Panc1 (cell line): ENCODE measurements around the gene MTUS2. TPM values are rescaled to one million over a fixed set of nuclear protein-coding genes. Genes with fewer than 3 reads are reported as not detected.

ENCODE experiments used
- ATAC-seq: fragments of 200-7000 bp; cut with Tn5 transposase; 2 replicates; pipeline ENCODE4 v1.9.1; 2020; ENCODE audit warnings: mild to moderate bottlenecking, moderate library complexity
- BruUV-seq: library from RNA; stranded (reverse); fragments of 400-500 nt; replicated peaks from 2 replicates; lab custom pipeline; 2021; lab: Mats Ljungman, UMichigan
- CTCF ChIA-PET: fragments of 300-600 bp; sonication (Branson Sonifier 250); formaldehyde crosslinking; loops from one replicate; lab custom pipeline; 2022; ENCODE audit warnings: antibody characterized with exemption; lab: Charles Lee
- POLR2A ChIA-PET: fragments of 300-600 bp; sonication (Branson Sonifier 250); formaldehyde crosslinking; loops from one replicate; lab custom pipeline; 2022; ENCODE audit warnings: antibody characterized with exemption; lab: Charles Lee
- DNase-seq: peaks from one replicate; pipeline ENCODE4 v3.0.0-alpha.2; 2010; ENCODE audit warnings: low read depth, low spot score
- H3K27ac ChIP-seq: 2 replicates; pipeline ENCODE4 v1.5.1; 2011; ENCODE audit warnings: mild to moderate bottlenecking, low read length, inconsistent platforms
- H3K27me3 ChIP-seq: fragments of 200-500 bp; sonication (Bioruptor generic); 2 replicates; pipeline ENCODE4 v1.6.0; 2014; ENCODE audit warnings: low read length, inconsistent platforms; ENCODE audit not compliant: control insufficient read depth, insufficient read depth
- H3K36me3 ChIP-seq: fragments of 200-500 bp; sonication (Bioruptor generic); 2 replicates; pipeline ENCODE4 v1.5.1; 2014; ENCODE audit warnings: inconsistent platforms, mild to moderate bottlenecking, low read length, moderate library complexity; ENCODE audit not compliant: control insufficient read depth, insufficient read depth
- H3K4me1 ChIP-seq: 2 replicates; pipeline ENCODE4 v1.5.1; 2011; ENCODE audit warnings: inconsistent platforms, mild to moderate bottlenecking, low read length, moderate library complexity; ENCODE audit not compliant: control insufficient read depth, insufficient read depth
- H3K4me3 ChIP-seq, 2 experiments: 2 replicates each; pipeline ENCODE4 v1.5.1; 2011 to 2012; ENCODE audit warnings: low read depth in 2 of 2, low read length in 2 of 2, mild to moderate bottlenecking in 2 of 2, inconsistent platforms in 1 of 2, moderate library complexity in 1 of 2
- H3K9me3 ChIP-seq: fragments of 200-500 bp; sonication (Bioruptor generic); 2 replicates; pipeline ENCODE4 v1.5.1; 2014; ENCODE audit warnings: low read depth, mild to moderate bottlenecking, inconsistent platforms, low read length, moderate library complexity; ENCODE audit not compliant: control insufficient read depth, insufficient read depth
- CTCF ChIP-seq: fragments of 450-650 bp; IDR thresholded peaks from 2 replicates; pipeline ENCODE4 v1.5.1; 2017; ENCODE audit warnings: mild to moderate bottlenecking
- POLR2AphosphoS5 ChIP-seq: IDR thresholded peaks from 2 replicates; pipeline ENCODE4 v1.6.1; 2012; ENCODE audit warnings: mild to moderate bottlenecking, low read depth, low read length, moderate library complexity
- REST ChIP-seq, 2 experiments: IDR thresholded peaks; 2 replicates each; pipeline ENCODE4 v1.6.1; 2011 to 2012; ENCODE audit warnings: low read depth in 2 of 2, control low read depth in 1 of 2, low read length in 1 of 2, mild to moderate bottlenecking in 1 of 2, moderate library complexity in 1 of 2; ENCODE audit not compliant: insufficient read depth in 1 of 2
- SIN3A ChIP-seq: IDR thresholded peaks from 2 replicates; pipeline ENCODE4 v1.6.1; 2012; ENCODE audit warnings: low read depth, mild to moderate bottlenecking, low read length, moderate library complexity, borderline replicate concordance; ENCODE audit not compliant: insufficient read depth
- TCF7L2 ChIP-seq: IDR thresholded peaks from 2 replicates; pipeline ENCODE4 v1.6.1; 2011; ENCODE audit warnings: mild to moderate bottlenecking, low read depth, low read length, inconsistent platforms
- in situ Hi-C: cut with HindIII; loops from 2 replicates; pipeline ENCODE4 v1.10.0; 2016; ENCODE audit warnings: low sequenced_read_pairs, low pct_unique_long_range_greater_than_20kb
- intact Hi-C: fragments of 100-400 bp; cut with micrococcal nuclease; formaldehyde crosslinking; loops from one replicate; pipeline ENCODE4 v1.10.0; 2022; ENCODE audit not compliant: unreplicated experiment
- total RNA-seq: library from RNA; stranded (reverse); gene quantifications from one replicate; pipeline ENCODE4 v1.2.1, GENCODE V29; 2021; ENCODE audit not compliant: unreplicated experiment

MTUS2 gene
- total RNA-seq, 1 experiment from 2014 or later, result 0.05 TPM

- no peak overlapping the region for H3K27ac ChIP-seq
- H3K36me3 ChIP-seq, result no peaks in the 10 kb centered on the region
- BruUV-seq, result no TSS peak
- intact Hi-C loops, result no loop called here
- in situ Hi-C loops, result no loop called here
- DNase-seq (no peak), ATAC-seq (no peak)
- H3K27me3 ChIP-seq, result no peaks in the 10 kb centered on the region
- ChIA-PET CTCF (no interaction called here), POLR2A (no interaction called here)
- H3K4me3 ChIP-seq, result no peak overlapping the region
- H3K9me3 ChIP-seq, result no peaks in the 10 kb centered on the region
- no peaks in the 10 kb centered on the region for H3K4me1 ChIP-seq
- no peak for TF ChIP-seq POLR2AphosphoS5
- no peak for TF ChIP-seq REST (IDR thresholded peaks at IDR 0.05; ENCODE audit: insufficient read depth in 1 of 2, low read depth in 2 of 2, low read length in 1 of 2)
- no peak for TF ChIP-seq TCF7L2
- no peak for TF ChIP-seq SIN3A
- TF ChIP-seq CTCF, result no peak
Observed at GRCh38 chr13:29165216-29165615, 345.1 kb downstream of the MTUS2 start.

DNA sequence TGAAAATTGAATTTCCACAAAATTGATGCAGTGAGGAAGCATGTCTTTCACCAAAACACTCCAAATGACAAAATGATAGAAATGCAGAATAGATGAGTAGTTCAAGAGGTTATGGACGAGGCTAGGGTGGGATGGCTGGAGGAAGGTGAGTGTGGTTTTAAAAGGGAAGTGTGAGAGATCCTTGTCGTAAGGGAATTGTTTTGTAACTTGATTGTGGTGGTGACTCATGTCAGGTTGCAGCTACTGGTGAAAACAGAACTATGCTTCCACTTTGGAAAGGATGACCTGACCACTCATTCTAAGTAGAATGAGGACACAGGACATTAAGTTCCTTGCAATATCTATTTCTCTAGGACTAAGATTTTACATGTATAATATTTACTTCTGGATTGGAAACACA is 345.7 kb downstream of the MTUS2 start:
- Histone ChIP-seq H3K4me1 (no peaks in the 10 kb centered on the region), H3K36me3 (no peaks in the 10 kb centered on the region), H3K4me3 (no peak overlapping the region), H3K27me3 (no peaks in the 10 kb centered on the region), H3K27ac (no peak overlapping the region), H3K9me3 (no peaks in the 10 kb centered on the region)
- ChIA-PET CTCF (no interaction called here), POLR2A (no interaction called here)
- TF ChIP-seq CTCF (no peak), REST (IDR thresholded peaks at IDR 0.05; ENCODE audit: insufficient read depth in 1 of 2, low read depth in 2 of 2, low read length in 1 of 2) (no peak), SIN3A (no peak)
- no peak for DNase-seq
- ATAC-seq, result no peak
- no TSS peak for BruUV-seq
- intact Hi-C loops (no loop called here), in situ Hi-C loops (no loop called here)
